ENCODE measurements around the gene NPHS2. TPM values are rescaled to one million over a fixed set of nuclear protein-coding genes. Genes with fewer than 3 reads are reported as not detected.

The NPHS2 gene
- total and polyA plus RNA-seq, 9 donors, result 0.10 to 1.0 TPM; not detected in 7

GRCh38 chr1:179548666-179549367 is 26.9 kb downstream of the NPHS2 start:
- Histone ChIP-seq H3K4me3 (no peak overlapping the region), H3K27me3 (no peaks in the 10 kb centered on the region), H3K9me3 (no peaks in the 10 kb centered on the region), H3K4me1 (ENCODE audit: insufficient read depth) (no peaks in the 10 kb centered on the region), H3K27ac (no peak overlapping the region), H3K36me3 (no peaks in the 10 kb centered on the region)
- intact Hi-C loops (cut with DNase I), result no loop called here
- TF ChIP-seq EP300 (IDR thresholded peaks at IDR 0.05) (no peak), CTCF (IDR thresholded peaks at IDR 0.05) (no peak), POLR2A (IDR thresholded peaks at IDR 0.05) (no peak)
- WGBS, 3 donors, result 74 to 87% (median 87%) methylated on average over 3 of the region's 3 CpGs
- DNase-seq, result no peak

GRCh38 chr1:179547021-179547535 is 28.7 kb downstream of the NPHS2 start:
- H3K36me3 ChIP-seq, result no peaks in the 10 kb centered on the region
- WGBS, 3 donors, result 66 to 85% (median 71%) methylated on average over 2 of the region's 2 CpGs
- H3K9me3 ChIP-seq, result no peaks in the 10 kb centered on the region
- no peak overlapping the region for H3K4me3 ChIP-seq
- no peaks in the 10 kb centered on the region for H3K27me3 ChIP-seq
- TF ChIP-seq EP300 (IDR thresholded peaks at IDR 0.05) (no peak), POLR2A (IDR thresholded peaks at IDR 0.05) (no peak), CTCF (IDR thresholded peaks at IDR 0.05) (no peak)
- no peak for DNase-seq
- H3K4me1 ChIP-seq (ENCODE audit: insufficient read depth), result no peaks in the 10 kb centered on the region
- intact Hi-C loops (cut with DNase I), result no loop called here
- no peak overlapping the region for H3K27ac ChIP-seq

- no peaks in the 10 kb centered on the region for H3K9me3 ChIP-seq
- no peak overlapping the region for H3K4me3 ChIP-seq
- DNase-seq, result no peak
- H3K36me3 ChIP-seq, result no peaks in the 10 kb centered on the region
- H3K27ac ChIP-seq, result no peak overlapping the region
- no peak for TF ChIP-seq EP300 (IDR thresholded peaks at IDR 0.05)
- no peak for TF ChIP-seq POLR2A (IDR thresholded peaks at IDR 0.05)
- no peak for TF ChIP-seq CTCF (IDR thresholded peaks at IDR 0.05)
- no peaks in the 10 kb centered on the region for H3K27me3 ChIP-seq
- H3K4me1 ChIP-seq (ENCODE audit: insufficient read depth), result no peaks in the 10 kb centered on the region
- 5 to 11% (median 6%) methylated on average over 3 of the region's 3 CpGs for WGBS, 3 donors
- intact Hi-C loops (cut with DNase I), result no loop called here
Measured at GRCh38 chr1:179545321-179545720, 30.4 kb downstream of the NPHS2 start.

DNA sequence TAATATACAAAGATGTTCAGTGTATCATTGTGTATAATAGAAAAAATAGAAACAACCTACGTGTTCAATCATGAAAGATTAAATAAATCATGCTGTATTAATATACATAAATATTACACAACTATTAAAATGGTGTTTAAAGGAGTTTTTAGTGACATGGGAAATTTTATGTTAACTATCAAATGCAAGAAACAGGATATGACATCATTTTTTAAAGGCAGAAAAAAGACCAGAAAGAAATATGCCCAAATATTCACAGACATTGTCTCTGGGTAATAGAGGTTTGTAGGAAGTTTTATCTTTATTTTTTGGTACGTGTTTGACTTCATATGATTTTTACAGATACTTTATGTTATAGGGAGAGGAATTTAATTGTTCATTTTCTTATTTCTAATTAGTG is 34.0 kb downstream of the NPHS2 start:
- Histone ChIP-seq H3K4me3 (no peak overlapping the region), H3K4me1 (ENCODE audit: insufficient read depth) (no peaks in the 10 kb centered on the region), H3K36me3 (no peaks in the 10 kb centered on the region), H3K27me3 (no peaks in the 10 kb centered on the region), H3K27ac (no peak overlapping the region), H3K9me3 (no peaks in the 10 kb centered on the region)
- no peak for TF ChIP-seq POLR2A (IDR thresholded peaks at IDR 0.05)
- TF ChIP-seq CTCF (IDR thresholded peaks at IDR 0.05), result no peak
- intact Hi-C loops (cut with DNase I), result no loop called here
- DNase-seq, result no peak
- 54 to 66% (median 57%) methylated on average over 2 of the region's 2 CpGs for WGBS, 3 donors

Measured in ovary (tissue), 9 donors.